GM21576 (cell line): Measurements from ENCODE around the gene RUNX3.

Experiments used
- ATAC-seq: cut with Tn5 transposase; IDR thresholded peaks from one replicate; pipeline ENCODE4 v1.9.1; 2021; ENCODE audit warnings: mild to moderate bottlenecking, moderate library complexity; ENCODE audit not compliant: unreplicated experiment

The RUNX3 gene

DNA sequence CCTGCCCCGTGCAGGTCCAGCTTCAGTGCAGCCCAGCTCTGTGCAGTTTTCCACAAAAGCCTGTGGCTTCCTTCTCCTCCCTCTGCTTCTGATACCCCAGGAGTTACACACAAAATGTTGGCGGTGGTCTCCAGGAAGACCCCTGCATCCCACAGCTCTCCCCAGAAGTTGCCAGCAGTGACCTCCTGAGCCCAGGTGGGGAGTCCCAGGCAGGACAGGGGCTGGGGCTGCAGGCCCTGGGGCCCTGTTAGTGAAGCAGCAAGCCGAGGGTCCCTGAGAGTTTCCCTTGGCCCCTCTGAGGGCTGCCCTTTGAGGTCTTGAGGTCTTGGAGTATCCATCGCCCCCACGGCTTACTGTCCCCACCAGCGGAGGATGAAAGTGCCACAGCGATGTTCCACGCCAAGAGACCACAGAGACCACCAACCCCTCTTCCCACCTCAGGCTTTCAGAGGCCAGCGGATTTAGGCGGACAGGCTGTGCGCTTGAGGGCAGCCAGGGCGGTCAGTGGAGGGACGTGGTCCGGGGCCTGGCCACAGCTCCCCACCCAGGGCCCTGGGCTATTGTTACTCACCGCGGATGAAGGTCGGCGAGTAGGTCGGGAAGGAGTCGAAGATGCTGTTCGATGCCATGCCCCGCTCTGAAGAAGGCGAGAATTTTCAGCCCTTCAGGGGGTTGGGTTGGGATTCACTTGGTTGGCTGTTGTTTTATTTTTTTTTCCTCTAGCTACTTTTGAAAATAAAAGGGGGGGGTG is 34.0 kb upstream of the RUNX3 start:
- ATAC-seq = no peak

DNA sequence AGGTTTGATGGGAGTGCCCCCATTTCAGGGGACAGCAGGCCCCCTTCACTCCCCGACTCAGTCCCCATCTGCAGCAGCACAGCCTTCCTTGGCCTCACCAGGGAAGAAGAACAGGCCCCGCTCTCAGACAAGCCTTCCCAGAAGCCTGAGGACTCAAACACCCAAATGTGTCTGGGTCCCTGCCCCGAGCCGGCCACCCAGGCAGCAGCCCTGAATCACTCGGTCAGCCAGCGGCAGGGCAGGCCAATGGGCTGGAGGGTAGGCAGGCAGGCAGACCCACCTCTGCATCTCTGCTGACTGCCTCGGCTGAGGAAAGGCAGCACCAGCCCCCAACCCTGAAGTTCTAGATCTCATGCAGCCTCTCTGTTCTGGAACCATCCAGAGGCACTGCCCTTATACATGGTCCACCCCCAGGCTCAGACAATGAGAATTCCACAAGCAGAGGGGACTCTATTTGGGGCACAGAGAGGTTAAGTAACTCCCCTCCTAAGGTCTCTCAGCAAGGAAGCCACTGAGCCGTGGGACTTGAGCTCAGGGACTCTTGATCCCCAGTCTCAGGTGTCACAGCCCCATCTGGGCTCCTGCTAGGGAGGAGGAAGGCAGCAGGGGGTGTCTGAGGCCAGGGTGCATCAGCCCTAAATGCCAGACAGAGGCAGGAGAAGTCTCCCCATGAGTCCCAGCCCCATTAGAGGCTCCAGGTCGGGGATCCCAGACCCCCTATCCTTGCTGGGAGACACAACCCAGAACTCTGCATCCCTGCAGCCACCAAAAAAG is 33.2 kb upstream of the RUNX3 start:
- ATAC-seq = no peak

DNA sequence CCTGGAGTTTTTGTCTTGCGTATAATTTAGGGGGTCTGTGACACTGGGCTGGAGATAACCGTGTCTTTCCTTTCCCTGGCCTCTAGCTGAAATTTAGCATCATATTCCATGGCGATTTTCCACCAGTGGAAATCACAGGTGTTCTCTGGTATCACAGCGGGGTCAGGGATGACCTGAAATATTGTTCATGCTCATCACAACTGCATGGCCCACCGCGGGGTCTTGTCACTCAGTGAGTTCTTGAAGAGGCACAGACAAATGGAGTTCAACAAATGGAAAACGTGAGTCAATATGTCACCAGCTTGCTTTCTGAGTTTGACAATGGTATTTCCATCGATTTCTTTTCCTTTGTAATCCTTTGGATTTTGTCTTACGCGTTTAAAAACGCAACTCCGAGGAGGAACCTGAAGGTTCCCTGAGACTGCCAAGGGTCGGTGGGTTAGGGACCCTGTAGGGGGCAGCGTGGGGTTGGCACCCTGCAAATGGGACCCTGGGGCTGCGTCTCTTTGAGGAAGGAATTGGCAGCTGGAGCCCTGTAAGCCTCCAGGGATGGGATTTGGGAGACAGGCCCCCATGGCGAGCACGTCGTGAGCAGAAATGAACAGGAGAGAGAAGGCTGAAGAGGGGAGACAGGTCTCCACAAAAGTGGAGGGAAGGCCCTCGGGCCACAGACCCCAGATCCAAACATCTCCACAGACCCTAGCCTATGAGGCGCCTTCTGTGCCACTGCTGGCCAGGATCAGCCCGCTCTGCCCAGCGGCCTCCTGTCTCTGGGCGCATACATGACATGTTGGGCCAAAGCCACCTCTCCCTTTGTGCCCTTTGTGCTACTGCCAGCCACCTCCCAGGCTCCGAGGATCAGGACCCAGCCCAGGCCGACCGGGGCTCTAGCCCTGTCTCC is 32.1 kb upstream of the RUNX3 start:
- no peak for ATAC-seq

DNA sequence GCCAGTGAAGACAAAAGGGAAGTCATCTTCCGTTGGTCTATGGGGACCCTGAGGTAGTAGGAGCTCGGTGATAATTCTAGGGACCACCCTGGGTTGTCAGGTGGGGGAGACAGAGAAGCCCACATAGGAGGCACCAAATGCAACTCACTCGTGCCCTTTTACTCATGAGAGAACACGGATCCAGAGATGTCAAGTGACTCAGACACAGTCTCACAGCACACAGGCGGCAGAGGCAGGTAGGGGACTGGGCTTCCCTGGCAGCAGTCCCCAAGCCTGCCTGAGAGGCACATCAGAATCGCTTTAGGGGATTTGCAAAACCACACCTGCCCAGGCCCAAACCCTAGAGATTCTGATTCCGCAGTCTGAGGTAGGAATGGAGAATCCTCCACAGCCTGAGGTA is 31.3 kb upstream of the RUNX3 start:
- ATAC-seq = no peak

DNA sequence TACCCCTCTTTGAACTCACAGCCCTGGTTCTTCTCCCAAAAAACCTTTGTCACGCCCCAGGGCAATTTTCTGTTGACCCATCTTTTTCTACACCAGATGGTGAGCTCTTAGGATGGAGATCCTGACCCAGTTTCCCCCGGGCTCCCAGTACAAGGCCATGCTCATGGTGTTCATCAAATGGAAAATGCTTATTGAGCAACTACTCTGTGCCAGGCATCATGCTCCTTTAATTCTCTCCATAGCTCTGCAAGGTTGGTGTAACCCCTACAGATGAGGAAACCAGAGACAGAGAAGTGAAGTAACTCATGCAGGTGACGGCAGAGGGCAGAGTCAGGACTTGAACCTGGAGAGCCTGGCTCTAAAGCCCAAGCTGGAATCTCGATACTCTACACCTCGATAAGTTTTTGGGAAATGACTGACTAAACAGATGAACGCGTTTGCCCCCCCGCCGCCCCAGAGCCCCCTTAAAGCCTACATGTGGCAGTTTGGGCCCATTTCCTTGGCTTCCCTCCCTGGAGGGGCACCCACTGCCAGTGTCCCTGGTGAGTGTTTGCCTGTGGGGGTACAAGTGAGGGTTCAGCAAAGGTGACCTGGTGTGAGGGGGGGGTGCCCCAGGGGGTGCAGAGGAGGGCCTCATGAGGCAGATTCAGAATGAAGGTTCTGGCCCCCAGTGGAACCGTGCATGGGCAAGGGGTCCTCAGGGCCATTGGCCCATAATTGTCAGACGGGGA is 30.2 kb upstream of the RUNX3 start:
- ATAC-seq = no peak

DNA sequence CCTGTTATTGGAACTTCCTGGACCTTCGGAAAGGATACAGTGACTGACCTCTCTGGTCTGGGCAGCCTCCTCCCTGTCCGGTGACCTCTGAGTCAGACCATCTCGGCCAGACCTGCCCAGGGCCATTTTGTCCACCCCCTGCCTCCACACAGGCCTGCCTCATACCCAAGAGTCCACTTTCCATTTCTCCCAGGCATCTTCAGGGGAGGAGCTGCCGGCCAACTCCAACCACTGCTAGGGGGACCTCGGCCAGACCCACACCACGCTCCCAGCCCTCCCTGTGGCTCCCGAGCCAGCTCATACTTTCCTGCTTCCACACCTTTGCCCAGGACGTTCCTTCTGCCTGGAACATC is 29.5 kb upstream of the RUNX3 start:
- ATAC-seq = no peak

DNA sequence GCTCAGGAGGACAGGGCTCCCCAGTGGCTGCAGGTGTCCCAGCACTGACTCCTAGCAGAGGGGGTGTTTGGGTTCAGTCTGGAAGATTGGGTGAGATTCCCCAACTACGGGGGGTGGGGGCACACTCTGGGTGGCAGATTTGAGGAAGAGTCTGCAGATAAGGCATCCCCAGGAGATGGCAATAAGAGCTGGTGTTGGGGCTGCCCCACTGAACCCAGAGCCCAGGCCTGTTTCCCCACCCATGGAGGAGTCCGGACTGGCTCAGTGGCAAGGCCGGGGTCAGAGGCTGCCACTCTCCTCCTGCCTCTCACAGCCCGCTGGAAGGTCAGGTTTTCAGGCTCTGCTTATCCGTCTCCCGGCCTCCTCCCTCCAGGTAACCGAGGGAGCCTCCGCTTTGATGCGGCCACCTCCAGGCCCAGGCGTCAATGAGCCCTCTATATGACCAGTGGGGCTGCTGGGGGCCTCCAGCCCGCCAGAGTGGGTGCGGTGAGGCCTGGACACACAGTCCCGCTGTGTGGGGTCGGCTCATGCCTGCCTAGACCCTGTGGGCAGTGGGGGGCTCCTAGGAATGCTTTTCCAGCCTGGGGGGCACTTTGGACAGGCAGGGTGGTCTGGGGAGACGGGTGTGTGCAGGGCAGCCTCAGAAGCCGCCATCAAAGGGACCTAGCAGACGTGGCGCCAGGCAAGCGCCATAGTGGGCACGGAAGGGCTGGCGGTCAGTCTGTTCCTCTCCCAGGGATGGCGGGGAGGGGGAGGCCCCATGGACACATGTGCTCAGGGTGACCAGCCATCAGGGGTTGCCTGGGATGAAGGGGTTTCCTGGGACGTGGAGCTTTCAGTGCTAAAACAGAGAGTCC is 28.9 kb upstream of the RUNX3 start:
- ATAC-seq = no peak

DNA sequence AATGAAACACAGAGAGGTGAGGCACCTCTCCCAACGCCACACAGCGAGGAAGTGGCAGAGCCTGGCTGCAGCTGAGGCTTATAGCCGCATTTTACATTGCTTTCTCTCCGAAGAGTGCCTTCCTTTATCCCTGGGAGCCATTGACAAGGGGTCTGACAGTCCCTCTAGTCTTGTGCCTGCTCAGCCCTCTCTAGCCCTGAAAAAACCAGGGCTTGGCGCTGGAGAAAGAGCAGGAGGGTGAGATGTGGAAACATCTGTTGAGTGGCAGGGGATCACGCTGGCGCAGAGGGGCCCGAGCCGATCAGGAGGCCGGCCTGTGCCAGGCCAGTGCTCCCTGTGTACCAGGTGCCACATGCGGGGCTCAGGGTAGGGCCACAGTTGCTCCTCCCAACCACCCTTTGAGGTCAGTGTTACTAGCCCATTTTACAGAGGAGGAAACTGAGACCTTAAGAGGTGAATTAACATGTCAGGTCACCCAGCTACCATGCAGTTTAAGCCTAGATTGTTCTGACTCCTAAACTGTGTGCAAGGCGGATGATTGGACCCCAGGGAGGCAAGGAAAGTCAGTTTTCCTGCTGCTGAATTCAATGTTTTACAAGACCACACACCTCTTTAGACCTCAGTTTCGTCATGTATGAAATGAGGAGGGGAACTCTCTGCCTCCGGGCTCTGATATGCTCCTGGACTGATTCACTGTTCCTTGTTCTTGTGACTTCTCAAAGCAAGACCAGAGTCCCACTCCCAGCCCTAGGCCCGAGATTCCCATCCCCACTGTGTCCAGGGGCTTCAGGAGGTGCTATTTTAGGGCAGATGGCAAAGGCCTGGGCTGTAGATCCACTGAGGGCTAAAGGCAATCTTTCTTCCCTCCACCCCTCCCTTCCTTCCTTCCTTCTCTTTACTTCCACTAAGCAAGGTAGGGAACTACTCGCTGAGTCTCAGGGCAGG is 28.0 kb upstream of the RUNX3 start:
- ATAC-seq = no peak

DNA sequence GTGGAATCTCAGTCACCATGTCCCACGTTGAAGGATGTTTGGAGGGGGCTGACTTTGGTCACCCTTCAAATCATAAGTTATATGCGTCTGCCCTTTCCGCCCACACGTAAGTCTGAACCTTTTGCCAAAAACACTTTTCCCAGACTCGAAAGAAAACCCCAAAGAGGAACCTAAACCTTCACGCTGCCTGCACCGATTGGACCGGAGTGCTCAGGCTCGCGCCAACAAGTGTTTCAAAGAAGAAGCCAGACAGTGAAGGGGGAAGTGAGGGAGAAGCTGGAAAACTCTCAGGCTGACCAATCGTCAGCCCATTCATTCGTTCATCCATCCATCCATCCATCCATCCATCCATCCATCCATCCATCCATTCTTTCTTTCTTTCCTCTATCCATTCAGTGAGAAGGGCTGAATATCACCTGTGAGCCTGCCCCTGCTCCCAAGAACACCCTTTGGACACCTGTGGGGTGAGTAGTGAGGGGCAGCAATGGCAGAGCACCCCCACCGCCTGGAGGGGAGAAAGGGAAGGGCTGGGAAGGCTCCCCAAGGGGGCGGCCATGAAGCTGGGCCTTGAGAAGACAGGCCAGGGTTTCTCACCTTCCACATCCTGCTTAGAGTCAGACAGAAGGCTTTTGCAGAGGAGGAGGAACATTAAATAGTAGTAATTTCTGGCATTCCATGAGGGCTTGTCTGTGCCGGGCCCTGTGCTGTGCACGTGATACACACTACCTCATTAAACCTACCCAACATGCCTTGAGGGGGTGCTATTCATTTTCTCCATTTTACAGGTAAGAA is 27.1 kb upstream of the RUNX3 start:
- no peak for ATAC-seq

DNA sequence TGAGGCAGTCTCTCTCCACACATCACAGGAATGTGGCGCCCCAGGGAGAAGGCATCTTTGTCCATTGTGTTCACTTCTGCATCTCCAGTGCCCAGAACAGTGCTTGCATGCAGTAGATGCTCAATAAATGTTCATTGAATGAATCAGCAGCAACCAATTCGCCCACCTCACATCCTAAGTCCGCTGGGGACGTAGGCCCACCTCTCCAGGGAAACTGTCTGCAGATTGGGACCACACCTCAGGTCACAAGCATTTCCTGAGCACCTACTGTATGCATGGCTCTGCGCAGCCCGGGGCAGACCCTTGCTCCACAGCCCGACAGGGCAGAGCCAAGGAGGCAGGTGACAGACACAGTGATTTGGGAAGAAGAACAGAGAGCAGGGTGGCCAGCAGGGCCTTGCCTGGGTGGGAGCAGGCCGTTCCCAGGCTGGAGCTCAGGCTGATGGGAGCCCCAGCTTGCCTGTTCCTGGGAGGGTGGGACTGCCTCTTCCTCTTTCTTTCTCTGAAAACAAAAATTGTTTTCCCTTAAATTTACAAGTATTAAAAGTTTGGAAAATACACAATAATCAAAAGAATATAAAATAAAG is 25.8 kb upstream of the RUNX3 start:
- ATAC-seq = no peak

DNA sequence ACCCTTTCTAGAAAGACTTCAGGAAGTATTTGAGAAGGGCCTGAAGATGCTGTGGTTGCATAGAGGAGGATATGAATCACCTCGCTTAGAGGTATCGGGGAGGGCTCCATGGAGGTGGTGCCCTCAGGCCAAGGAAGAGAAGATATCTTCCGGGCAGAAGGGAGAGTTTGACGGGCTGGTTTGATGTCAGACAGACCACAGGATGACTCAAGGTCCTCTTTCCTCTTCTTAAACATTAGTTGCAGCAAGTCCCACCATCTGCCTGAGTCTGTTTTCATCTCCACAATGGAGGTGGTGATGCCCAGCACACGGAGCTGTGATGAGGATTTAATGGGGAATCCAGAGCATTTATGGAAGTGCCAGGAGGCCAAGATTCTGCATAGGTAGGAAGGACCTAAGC is 25.1 kb upstream of the RUNX3 start:
- no peak for ATAC-seq

DNA sequence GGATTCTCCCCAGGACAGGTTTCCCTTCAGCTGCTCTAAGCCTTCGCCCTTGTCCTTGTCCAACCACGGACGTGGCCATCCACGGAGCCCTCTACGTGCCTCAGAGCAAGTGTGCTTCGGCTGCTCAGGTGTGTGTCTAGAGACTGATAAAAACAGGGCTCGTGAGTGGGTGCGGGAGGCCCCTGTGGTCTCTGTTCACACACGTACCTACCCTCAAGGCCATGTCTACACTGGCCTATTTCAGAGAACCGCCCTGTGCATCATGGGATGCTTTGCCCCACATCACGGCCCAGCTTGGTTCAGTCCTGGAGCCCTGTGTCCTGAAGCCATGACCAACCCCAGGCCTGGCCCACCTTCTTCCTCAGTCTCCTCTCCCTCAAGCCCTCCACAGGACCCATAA is 24.6 kb upstream of the RUNX3 start:
- ATAC-seq = no peak

DNA sequence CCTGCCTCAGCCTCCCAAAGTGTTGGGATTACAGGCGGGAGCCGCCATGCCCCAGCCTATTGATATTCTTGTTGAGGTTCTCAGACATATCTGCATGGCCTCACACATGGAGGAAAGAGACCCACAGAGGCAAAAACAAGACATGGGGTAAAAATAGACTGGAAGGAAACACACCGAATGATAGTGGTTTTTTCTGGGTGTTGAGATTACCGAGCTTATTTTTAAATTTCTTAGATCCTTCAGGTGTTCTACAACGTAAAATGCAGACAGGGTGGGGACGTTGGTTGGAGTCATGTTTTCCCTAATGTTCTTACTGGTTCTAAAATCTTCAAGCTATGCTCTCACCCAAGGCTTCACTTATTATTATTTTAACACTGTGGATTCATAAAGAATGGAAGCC is 23.9 kb upstream of the RUNX3 start:
- ATAC-seq = no peak

DNA sequence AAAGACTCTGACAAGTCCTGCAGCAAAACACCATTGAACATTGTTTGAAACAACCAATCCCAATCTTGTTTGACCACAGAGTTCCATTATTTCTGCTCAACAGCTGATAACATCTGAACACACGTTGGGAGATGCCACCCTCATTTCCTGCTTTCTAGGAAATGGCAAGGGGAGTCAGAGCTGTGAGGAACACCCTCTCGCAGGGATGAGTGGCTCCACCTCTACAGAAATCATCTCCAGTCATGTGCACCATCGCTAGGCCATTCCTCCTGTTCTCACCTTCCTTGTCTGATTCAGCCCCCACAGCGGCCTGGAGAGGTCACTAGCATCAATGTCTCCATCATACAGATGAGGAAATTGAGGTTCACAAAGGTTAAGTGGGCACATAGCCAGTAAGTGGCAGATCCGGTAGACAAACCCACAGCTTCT is 22.4 kb upstream of the RUNX3 start:
- ATAC-seq = no peak

DNA sequence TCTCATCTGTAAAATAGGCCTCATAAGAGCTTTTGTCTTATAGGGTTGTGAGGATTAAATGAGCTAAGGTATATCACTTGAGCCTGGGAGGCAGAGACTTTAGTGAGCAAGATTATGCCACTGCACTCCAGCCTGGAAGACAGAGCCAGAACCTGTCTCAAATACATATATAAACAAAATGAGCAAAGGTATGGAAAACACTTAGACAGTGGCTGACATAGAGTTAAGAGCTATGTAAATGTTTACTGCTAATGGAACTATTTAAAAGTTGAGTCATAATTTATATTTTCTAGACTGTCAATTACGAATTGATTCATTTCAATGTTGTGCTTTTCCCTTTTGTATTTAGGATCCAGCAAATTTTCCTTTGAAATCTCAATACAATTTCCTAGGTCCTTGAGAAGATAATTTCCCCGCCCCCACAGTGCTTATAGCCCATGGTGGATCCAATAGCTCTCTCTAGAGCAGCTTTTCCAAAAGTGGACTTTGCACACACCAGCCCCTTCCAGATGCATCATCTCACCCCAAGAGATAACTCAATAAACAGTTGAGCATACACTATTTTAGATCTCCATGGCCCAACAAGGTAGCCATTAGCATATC is 21.8 kb upstream of the RUNX3 start:
- ATAC-seq = no peak

DNA sequence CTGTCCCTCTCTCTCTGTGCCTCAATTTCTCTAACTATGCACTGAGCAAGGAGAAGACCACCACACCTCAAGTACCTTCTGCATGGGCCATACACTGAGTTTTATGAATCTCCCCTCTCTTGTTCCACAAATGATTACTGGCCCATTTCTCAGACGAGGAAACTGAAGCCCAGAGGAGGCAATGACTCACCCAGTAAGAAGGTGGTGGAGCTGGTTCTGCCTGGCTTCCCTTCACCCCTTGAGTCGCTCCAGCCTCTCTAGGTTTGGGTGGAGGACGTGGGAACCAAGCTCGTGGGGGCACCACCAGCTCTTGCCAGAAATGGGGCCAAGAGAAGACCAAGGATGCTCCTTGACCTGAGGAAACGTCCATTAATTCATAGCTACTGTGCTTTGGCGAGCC is 21.3 kb upstream of the RUNX3 start:
- no peak for ATAC-seq

DNA sequence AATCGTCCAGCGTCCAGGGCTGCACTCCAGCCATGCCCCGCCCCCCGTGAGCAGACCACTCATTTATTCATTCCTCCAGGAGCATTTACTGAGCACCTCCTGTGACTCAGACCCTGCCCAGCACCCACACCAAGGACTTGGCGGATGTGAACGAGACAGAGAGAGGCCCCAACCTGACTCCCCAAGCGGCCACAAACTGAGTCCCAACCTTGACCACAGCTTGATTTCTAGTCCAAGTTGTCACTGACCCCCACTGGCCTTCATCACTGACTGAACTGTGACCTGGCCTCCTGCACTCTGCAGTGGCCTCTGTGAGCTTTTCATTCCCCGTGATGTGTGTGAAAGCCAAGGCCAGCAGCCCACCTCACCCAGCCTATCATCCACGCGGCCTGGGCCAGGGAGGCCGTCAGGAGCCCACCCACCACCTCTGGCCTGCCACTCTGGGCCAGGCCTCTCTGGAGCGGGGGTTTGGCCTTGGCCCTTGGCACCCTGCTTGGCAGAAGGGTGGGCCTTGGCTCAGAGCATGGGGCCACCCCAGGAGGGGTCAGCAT is 19.3 kb upstream of the RUNX3 start:
- no peak for ATAC-seq
